ENCODE data around the gene LENG8.
"Not testable (repeated sequence)": the region's sequence is repeated elsewhere in the genome, so short reads cannot be mapped to it uniquely, and the experiment has no call there.

Gene LENG8

GRCh38 chr19:54439174-54439851 is 9.7 kb upstream of the LENG8 start:
- DNase-seq (ENCODE audit: low read depth in 1 of 2, low spot score in 1 of 2): no peak

GRCh38 chr19:54440641-54441040 is 8.4 kb upstream of the LENG8 start:
- DNase-seq (ENCODE audit: low read depth in 1 of 2, low spot score in 1 of 2): no peak

DNA sequence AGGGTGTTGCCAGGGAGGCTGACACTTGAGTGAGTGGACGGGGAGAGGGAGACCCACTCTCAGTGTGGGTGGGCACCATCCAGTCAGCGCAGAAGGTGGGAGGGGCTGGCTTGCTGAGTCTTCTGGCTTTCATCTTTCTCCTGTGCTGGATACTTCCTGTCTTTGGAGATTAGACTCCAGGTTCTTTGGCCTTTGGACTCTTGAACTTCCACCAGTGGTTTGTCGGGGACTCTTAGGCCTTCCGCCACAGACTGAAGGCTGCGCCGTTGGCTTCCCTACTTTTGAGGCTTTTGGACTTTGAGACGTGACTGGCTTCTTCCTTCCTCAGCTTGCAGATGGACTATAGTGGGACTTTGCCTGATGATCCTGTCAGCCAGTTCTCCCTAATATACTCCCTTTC is 4.3 kb upstream of the LENG8 start:
- no peak for DNase-seq (ENCODE audit: low read depth in 1 of 2, low spot score in 1 of 2)

- not testable (repeated sequence) for DNase-seq (ENCODE audit: low read depth in 1 of 2, low spot score in 1 of 2)
These were observed 2.6 kb upstream of the LENG8 start for GRCh38 chr19:54446349-54446748.

GRCh38 chr19:54448040-54448773 is 792 bp upstream of the LENG8 start:
- peak in 1 of 2 donors; percentile 24 for DNase-seq (ENCODE audit: low read depth in 1 of 2, low spot score in 1 of 2)

DNA sequence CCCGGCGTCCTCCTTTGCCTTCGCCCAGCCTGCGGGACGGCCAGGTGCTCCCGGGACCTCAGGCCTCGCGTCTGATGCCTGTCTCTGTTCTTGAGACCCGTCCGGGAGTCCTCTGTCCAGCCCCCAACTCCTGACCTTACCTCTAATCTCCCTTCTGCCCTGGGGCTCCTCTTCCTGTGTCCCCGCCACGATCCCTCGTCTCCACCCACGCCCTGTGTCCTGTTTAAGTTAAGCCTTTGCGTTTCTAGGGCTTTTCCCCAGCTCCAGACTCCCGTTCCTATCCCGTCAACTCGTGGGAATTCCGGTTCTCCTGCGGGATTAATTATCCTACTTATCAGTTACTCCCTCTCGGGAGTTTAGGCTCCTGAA is 686 bp downstream of the LENG8 start:
- no peak for DNase-seq (ENCODE audit: low read depth in 1 of 2, low spot score in 1 of 2)

- DNase-seq (ENCODE audit: low read depth in 1 of 2, low spot score in 1 of 2): no peak
These were observed 2.4 kb downstream of the LENG8 start for GRCh38 chr19:54451331-54451871.

GRCh38 chr19:54451997-54452396 is 3.0 kb downstream of the LENG8 start:
- DNase-seq (ENCODE audit: low read depth in 1 of 2, low spot score in 1 of 2): no peak

- DNase-seq (ENCODE audit: low read depth in 1 of 2, low spot score in 1 of 2): no peak
These were observed 3.6 kb downstream of the LENG8 start for GRCh38 chr19:54452626-54453025.

DNA sequence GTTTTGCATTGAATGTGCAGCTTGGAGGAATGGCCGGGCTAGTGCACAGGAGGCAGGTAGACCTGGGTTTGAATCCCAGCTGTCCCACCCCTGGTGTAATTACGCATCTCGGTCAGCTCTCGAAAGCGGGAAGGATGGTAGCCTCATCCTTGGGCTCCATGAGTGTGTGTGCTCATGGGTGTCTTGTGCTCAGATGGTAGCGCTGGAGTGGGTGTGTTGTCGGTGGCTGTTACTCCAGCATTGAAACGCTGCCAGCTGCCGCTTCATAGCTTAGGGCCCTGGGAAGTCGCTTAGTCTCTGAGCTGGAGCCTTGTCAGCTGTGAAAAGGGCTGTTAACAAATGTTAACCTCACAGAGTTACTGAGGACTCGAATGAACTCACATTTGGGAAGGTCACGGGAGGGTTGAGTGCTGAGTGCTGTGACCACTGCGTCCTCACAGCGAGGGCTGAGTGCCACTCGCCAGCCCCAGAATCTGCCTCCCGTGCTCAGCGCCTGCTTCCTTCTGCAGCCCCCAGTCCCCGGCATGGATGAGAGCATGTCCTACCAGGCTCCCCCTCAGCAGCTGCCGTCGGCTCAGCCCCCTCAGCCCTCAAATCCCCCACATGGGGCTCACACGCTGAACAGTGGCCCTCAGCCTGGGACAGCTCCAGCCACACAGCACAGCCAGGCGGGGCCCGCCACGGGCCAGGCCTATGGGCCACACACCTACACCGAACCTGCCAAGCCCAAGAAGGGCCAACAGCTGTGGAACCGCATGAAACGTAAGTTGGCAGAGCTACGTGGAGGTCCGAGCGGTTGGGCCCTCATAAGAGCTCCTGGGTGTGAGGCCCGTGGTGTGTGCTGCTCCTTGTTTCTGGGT is 5.2 kb downstream of the LENG8 start:
- DNase-seq (ENCODE audit: low read depth in 1 of 2, low spot score in 1 of 2): no peak

DNA sequence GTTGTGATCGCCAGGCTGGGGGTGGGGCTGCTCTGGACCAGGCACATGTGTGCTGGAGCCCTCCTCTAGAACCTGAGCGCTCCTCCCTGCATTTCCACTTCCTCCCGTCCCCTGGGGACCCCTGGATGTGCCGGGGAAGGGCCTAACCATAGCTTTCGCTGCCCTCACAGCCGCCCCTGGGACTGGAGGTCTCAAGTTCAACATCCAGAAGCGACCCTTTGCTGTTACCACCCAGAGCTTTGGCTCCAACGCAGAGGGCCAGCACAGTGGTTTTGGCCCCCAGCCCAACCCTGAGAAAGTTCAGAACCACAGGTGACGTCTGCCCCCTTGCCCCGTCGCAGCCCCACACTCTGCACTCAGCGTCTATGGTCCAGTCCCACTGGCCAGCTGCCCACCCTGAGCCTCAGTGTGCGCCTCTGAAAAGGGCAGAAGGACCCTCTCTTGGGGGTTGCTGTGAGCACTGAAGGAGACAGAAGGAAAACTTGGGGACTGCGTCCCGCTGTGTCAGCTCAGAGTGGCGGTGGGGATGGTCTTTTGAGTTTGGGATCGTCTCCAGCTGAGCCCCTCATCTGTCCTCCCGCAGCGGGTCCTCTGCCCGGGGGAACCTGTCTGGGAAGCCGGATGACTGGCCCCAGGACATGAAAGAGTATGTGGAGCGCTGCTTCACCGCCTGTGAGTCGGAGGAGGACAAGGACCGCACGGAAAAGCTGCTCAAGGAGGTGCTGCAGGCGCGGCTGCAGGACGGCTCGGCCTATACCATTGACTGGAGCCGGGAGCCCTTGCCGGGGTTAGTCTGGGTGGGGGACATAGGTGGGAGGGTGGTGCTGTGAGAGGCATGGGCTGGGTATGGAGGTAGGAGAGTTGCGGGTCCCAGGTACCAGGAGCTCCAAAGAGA is 6.0 kb downstream of the LENG8 start:
- no peak for DNase-seq (ENCODE audit: low read depth in 1 of 2, low spot score in 1 of 2)

DNA sequence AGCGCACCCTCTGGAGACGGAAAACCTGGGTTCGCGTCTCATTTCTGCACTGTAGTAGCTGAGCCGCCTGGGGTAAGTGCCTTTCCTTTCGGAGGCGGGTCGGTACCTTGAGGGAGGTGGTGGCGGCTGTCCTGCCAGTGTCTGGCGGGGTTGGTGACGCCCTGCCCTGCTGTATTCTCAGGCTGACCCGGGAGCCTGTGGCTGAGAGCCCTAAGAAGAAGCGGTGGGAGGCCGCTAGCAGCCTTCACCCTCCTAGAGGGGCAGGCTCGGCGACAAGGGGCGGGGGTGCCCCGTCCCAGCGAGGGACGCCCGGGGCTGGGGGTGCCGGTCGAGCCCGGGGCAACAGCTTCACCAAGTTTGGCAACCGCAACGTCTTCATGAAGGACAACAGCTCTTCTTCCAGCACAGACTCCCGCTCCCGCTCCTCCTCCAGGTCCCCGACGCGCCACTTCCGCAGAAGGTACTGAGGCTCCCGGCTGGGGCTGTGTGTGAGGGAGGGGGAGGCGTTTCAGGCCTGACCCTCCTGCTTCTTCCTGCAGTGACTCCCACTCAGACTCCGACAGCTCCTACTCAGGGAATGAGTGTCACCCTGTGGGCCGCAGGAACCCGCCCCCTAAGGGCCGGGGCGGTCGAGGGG is 6.9 kb downstream of the LENG8 start:
- DNase-seq (ENCODE audit: low read depth in 1 of 2, low spot score in 1 of 2): no peak

DNA sequence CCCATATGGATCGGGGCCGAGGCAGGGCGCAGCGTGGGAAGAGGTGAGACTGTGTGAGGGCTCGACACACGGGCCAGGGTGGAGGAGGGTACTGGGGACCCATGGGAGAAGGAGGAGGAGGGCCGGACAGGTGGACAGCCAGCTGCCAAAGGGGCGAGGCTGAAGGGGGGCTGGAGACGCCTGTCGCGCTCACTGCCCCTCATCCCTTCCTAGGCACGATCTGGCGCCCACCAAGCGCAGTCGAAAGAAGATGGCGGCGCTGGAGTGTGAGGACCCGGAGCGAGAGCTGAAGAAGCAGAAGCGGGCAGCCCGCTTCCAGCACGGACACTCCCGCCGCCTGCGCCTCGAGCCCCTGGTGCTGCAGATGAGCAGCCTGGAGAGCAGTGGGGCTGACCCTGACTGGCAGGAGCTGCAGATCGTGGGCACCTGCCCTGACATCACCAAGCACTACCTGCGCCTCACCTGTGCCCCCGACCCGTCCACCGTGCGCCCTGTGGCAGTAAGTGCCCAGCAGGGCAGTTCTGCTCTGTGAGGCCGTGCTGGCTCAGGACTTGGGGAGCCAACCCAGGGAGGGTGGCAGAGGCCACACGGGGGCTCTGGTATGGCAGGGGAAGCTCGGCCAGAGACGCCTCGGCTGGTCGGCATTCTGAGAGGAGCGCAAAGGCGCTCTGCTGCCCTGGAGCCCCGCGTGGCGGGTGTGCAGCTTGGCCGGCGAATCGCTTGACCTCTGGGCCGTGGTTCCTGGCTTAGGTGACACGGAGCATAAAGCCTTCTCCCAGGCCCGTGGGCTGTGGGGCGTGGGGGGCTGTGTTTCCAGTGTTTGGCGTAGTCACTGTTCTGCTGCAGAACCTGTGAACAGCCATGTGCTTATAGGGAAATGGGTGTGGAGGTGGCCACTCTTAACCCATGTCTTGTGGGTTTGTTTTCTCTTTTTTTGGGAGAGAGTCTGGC is 7.7 kb downstream of the LENG8 start:
- DNase-seq (ENCODE audit: low read depth in 1 of 2, low spot score in 1 of 2): no peak

GRCh38 chr19:54457773-54458647 is 9.0 kb downstream of the LENG8 start:
- DNase-seq (ENCODE audit: low read depth in 1 of 2, low spot score in 1 of 2): no peak

- no peak for DNase-seq (ENCODE audit: low read depth in 1 of 2, low spot score in 1 of 2)
These were observed 9.8 kb downstream of the LENG8 start for GRCh38 chr19:54458648-54459281.

- DNase-seq (ENCODE audit: low read depth in 1 of 2, low spot score in 1 of 2): no peak
These were observed 10.6 kb downstream of the LENG8 start for GRCh38 chr19:54459282-54460229.
